H9 (cell line): Measurements from ENCODE around the gene MAPK8IP3. TPM values are rescaled to one million over a fixed set of nuclear protein-coding genes. Genes with fewer than 3 reads are reported as not detected.
"Not testable (repeated sequence)": the region's sequence is repeated elsewhere in the genome, so short reads cannot be mapped to it uniquely, and the experiment has no call there.

Experiments used
- DNase-seq: peaks from one replicate; pipeline ENCODE4 v3.0.0-alpha.2; 2017
- H2AFZ ChIP-seq: one replicate; pipeline ENCODE4 v1.6.1; 2013; ENCODE audit warnings: mild to moderate bottlenecking, low read length, control low read depth, moderate library complexity
- H2AK5ac ChIP-seq: 2 replicates; pipeline ENCODE4 v1.6.1; 2013; ENCODE audit warnings: low read length, control low read depth, mixed read lengths; ENCODE audit not compliant: insufficient read length
- H2BK120ac ChIP-seq: one replicate; pipeline ENCODE4 v1.6.1; 2013; ENCODE audit warnings: low read depth, mild to moderate bottlenecking, low read length, control low read depth, inconsistent platforms; ENCODE audit not compliant: poor library complexity, severe bottlenecking
- H2BK12ac ChIP-seq: 2 replicates; pipeline ENCODE4 v1.6.1; 2013; ENCODE audit warnings: low read length, control low read depth, mixed read lengths, low read depth; ENCODE audit not compliant: insufficient read length
- H2BK15ac ChIP-seq: 2 replicates; pipeline ENCODE4 v1.6.1; 2013; ENCODE audit warnings: low read depth, low read length, control low read depth
- H2BK20ac ChIP-seq: one replicate; pipeline ENCODE4 v1.6.1; 2013; ENCODE audit warnings: low read depth, mild to moderate bottlenecking, low read length, control low read depth, inconsistent platforms; ENCODE audit not compliant: poor library complexity, severe bottlenecking
- H2BK5ac ChIP-seq: 2 replicates; pipeline ENCODE4 v1.6.1; 2013; ENCODE audit warnings: low read length, control low read depth, mixed read lengths; ENCODE audit not compliant: insufficient read length
- H3K14ac ChIP-seq: 2 replicates; pipeline ENCODE4 v1.6.1; 2013; ENCODE audit warnings: low read length, control low read depth; ENCODE audit not compliant: insufficient read depth
- H3K18ac ChIP-seq: 2 replicates; pipeline ENCODE4 v1.6.1; 2013; ENCODE audit warnings: low read depth, mild to moderate bottlenecking, mixed read lengths, low read length, control low read depth; ENCODE audit not compliant: insufficient read length
- H3K23ac ChIP-seq: 2 replicates; pipeline ENCODE4 v1.6.1; 2013; ENCODE audit warnings: low read length, control low read depth, mixed read lengths, low read depth; ENCODE audit not compliant: insufficient read length
- H3K23me2 ChIP-seq: 2 replicates; pipeline ENCODE4 v1.6.1; 2013; ENCODE audit warnings: low read depth, mild to moderate bottlenecking, mixed read lengths, low read length, control low read depth; ENCODE audit not compliant: insufficient read length, poor library complexity, severe bottlenecking
- H3K27ac ChIP-seq: 2 replicates; pipeline ENCODE4 v1.5.1; 2013; ENCODE audit warnings: low read length, control low read depth, mixed read lengths, low read depth; ENCODE audit not compliant: insufficient read length
- H3K27me3 ChIP-seq: 2 replicates; pipeline ENCODE4 v1.6.1; 2013; ENCODE audit warnings: low read length, control low read depth, inconsistent platforms; ENCODE audit not compliant: insufficient read depth
- H3K4ac ChIP-seq: 2 replicates; pipeline ENCODE4 v1.6.1; 2013; ENCODE audit warnings: low read depth, mild to moderate bottlenecking, control low read depth, inconsistent platforms, low read length, moderate library complexity
- H3K4me1 ChIP-seq: 2 replicates; pipeline ENCODE4 v1.6.1; 2013; ENCODE audit warnings: low read length, control low read depth, inconsistent platforms; ENCODE audit not compliant: insufficient read depth
- H3K4me2 ChIP-seq: 2 replicates; pipeline ENCODE4 v1.6.1; 2013; ENCODE audit warnings: low read length, control low read depth, mixed read lengths; ENCODE audit not compliant: insufficient read length, insufficient read depth
- H3K56ac ChIP-seq: 2 replicates; pipeline ENCODE4 v1.6.1; 2013; ENCODE audit warnings: low read depth, mild to moderate bottlenecking, mixed read lengths, low read length, control low read depth; ENCODE audit not compliant: insufficient read length
- H3K79me1 ChIP-seq: 2 replicates; pipeline ENCODE4 v1.6.1; 2013; ENCODE audit warnings: low read depth, mild to moderate bottlenecking, moderate library complexity, low read length, control low read depth, inconsistent platforms; ENCODE audit not compliant: insufficient read depth, poor library complexity, severe bottlenecking
- H3K79me2 ChIP-seq: 2 replicates; pipeline ENCODE4 v1.6.1; 2013; ENCODE audit warnings: low read length, control low read depth, inconsistent platforms; ENCODE audit not compliant: insufficient read depth
- H3K9ac ChIP-seq: 2 replicates; pipeline ENCODE4 v1.6.1; 2013; ENCODE audit warnings: low read length, control low read depth, mixed read lengths; ENCODE audit not compliant: insufficient read length; ENCODE audit errors: extremely low read depth
- H3K9me3 ChIP-seq: one replicate; pipeline ENCODE4 v1.6.1; 2013; ENCODE audit warnings: low read depth, low read length, inconsistent platforms; ENCODE audit not compliant: control insufficient read depth
- H3T11ph ChIP-seq: one replicate; pipeline ENCODE4 v1.6.1; 2013; ENCODE audit warnings: mild to moderate bottlenecking, low read length, control low read depth, inconsistent platforms
- H4K20me1 ChIP-seq: one replicate; pipeline ENCODE4 v1.6.1; 2013; ENCODE audit not compliant: control insufficient read depth, insufficient read length, insufficient read depth
- H4K5ac ChIP-seq: 2 replicates; pipeline ENCODE4 v1.6.1; 2013; ENCODE audit warnings: low read depth, mild to moderate bottlenecking, mixed read lengths, low read length, control low read depth; ENCODE audit not compliant: insufficient read length
- H4K8ac ChIP-seq: replicated peaks from 2 replicates; pipeline ENCODE4 v1.6.1; 2013; ENCODE audit warnings: low read length, control low read depth, mixed read lengths, low read depth; ENCODE audit not compliant: insufficient read length
- H4K91ac ChIP-seq: 2 replicates; pipeline ENCODE4 v1.6.1; 2013; ENCODE audit warnings: low read depth, mild to moderate bottlenecking, moderate library complexity, mixed read lengths, low read length, control low read depth; ENCODE audit not compliant: insufficient read length
- H3K27ac Mint-ChIP-seq, 3 experiments: 2 replicates in 2 of 3; 3 replicates in 1 of 3; pipeline ENCODE4 v1.8.0; 2020 to 2021; ENCODE audit warnings: mixed read lengths in 3 of 3, mild to moderate bottlenecking in 1 of 3, moderate library complexity in 1 of 3
- H3K27me3 Mint-ChIP-seq: 2 replicates; pipeline ENCODE4 v1.8.0; 2021; ENCODE audit warnings: low read depth, mild to moderate bottlenecking, moderate library complexity, mixed read lengths
- H3K36me3 Mint-ChIP-seq, 3 experiments: 2 replicates in 2 of 3; 3 replicates in 1 of 3; pipeline ENCODE4 v1.8.0; 2020 to 2021; ENCODE audit warnings: low read depth in 3 of 3, mixed read lengths in 3 of 3; ENCODE audit not compliant: insufficient read depth in 1 of 3
- H3K4me1 Mint-ChIP-seq, 2 experiments: 2 replicates each; pipeline ENCODE4 v1.8.0; 2020; ENCODE audit warnings: mixed read lengths in 2 of 2
- H3K4me3 Mint-ChIP-seq, 2 experiments: 2 replicates in 1 of 2; 3 replicates in 1 of 2; pipeline ENCODE4 v1.8.0; 2020 to 2021; ENCODE audit warnings: mild to moderate bottlenecking in 2 of 2, mixed read lengths in 2 of 2, moderate library complexity in 1 of 2
- H3K9me3 Mint-ChIP-seq, 2 experiments: 2 replicates in 1 of 2; 3 replicates in 1 of 2; pipeline ENCODE4 v1.8.0; 2020; ENCODE audit warnings: mild to moderate bottlenecking in 2 of 2, mixed read lengths in 2 of 2, moderate library complexity in 1 of 2
- WGBS: extraction: QIAGEN DNeasy Blood & Tissue Kit; methylation state at CpG from one replicate; pipeline ENCODE4 v1.1.7; 2013; ENCODE audit warnings: missing lambda C conversion rate, low lambda C conversion rate, mixed read lengths; ENCODE audit not compliant: insufficient read length; ENCODE audit errors: extremely low coverage; 5-methylcytosine and 5-hydroxymethylcytosine counted together
- total RNA-seq: library from RNA; stranded (reverse); gene quantifications from 2 replicates; pipeline ENCODE4 v1.2.1, GENCODE V29; 2021
- TF ChIP-seq, protein P1 (sequence below): fragments of 200-600 bp; sonication (generic); conservative IDR thresholded peaks from 3 replicates; pipeline ENCODE4 v1.8.0; 2021; ENCODE audit warnings: antibody characterized with exemption, mild to moderate bottlenecking

MAPK8IP3 gene
- total RNA-seq, 1 experiment from 2014 or later = 51.3 TPM

DNA sequence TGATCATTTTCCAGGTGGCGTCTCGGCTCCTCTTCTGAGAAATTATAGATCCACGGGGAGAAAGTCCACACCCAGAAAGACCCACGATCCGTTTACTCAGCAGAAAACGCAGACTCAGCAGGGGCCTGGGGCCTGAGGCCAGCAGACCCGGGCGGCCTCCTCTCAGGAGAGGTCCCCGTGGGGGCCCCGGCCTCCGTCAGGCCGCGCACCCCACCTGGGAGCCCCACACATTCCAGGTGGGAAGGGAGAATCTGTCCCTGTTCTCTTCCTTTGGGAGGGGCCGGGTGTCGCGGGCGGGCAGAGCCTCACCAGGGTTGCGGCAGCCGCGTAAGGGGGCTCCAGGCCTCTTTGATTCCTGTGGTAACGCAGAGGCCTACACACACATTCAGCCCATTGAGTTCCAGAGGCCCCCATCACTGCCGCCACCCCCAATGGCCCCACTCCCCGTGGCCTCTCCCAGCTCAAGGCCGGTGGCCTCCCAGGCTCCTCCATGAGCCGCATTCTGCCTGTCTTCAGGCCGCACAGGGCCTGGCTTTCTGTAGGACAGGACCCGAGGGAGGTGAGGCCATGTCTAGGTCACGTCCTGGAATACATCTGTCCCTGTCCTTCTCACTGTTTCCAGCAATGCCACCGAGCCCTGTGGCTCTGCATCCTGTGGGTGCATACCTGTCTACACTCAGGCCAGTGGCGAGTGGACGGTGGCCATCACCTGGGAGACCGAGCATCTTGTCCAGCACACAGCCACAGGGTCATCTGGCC, 89.1 kb downstream of the MAPK8IP3 start:
- WGBS = no CpG with 5 or more reads among the region's 32 CpGs
- H4K5ac ChIP-seq = no peak overlapping the region

DNA sequence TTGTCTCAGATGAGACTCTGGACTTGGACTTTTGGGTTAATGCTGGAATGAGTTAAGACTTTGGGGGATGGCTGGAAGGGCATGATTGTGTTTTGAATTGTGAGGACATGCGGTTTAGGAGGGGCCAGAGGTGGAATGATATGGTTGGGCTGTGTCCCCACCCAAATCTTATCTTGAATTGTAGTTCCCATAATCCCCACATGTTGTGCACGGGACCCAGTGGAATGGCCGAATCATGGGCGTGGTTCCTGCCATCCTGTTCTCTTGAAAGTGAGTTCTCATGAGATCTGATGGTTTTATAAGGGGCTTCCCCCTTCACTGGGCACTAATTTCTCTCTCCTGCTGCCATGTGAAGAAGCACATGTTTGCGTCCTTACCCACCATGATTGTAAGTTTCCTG, 93.3 kb downstream of the MAPK8IP3 start:
- not testable (repeated sequence) for H3K4ac ChIP-seq, H4K5ac ChIP-seq, H3K14ac ChIP-seq, H3K18ac ChIP-seq, H3K23me2 ChIP-seq, H3K4me3 Mint-ChIP-seq, H3K27ac ChIP-seq, H3K27me3 Mint-ChIP-seq, H3T11ph ChIP-seq, H3K9ac ChIP-seq, H2BK12ac ChIP-seq, H2BK15ac ChIP-seq, H3K27ac Mint-ChIP-seq, H4K91ac ChIP-seq, H3K27me3 ChIP-seq, H2BK20ac ChIP-seq, H3K4me1 Mint-ChIP-seq, H2AK5ac ChIP-seq, H3K4me1 ChIP-seq, H3K4me2 ChIP-seq, H3K79me2 ChIP-seq, H3K79me1 ChIP-seq, H2BK120ac ChIP-seq, DNase-seq, H3K9me3 ChIP-seq, H4K20me1 ChIP-seq, H3K23ac ChIP-seq, H2BK5ac ChIP-seq, H4K8ac ChIP-seq, H3K56ac ChIP-seq, H2AFZ ChIP-seq
- H3K36me3 Mint-ChIP-seq = peaks cover 22 to 38% (median 29%) of the 10 kb centered on the region in 3 experiments
- no CpG with 5 or more reads among the region's 5 CpGs for WGBS
- peaks cover 46 to 47% of the 10 kb centered on the region in 2 experiments for H3K9me3 Mint-ChIP-seq

More for the DNA sequence above, 89.1 kb downstream of the MAPK8IP3 start:
- Histone ChIP-seq H2BK15ac (no peak overlapping the region), H2AK5ac (no peak overlapping the region), H2BK5ac (no peak overlapping the region), H3K23me2 (no peaks in the 10 kb centered on the region), H3K4me1 (no peaks in the 10 kb centered on the region), H3K27ac (no peak overlapping the region), H3K18ac (no peak overlapping the region), H3K14ac (no peak overlapping the region), H2BK12ac (no peak overlapping the region), H3K9me3 (peaks cover 7% of the 10 kb centered on the region), H2AFZ (no peak overlapping the region), H3T11ph (no peak overlapping the region), H3K79me1 (no peaks in the 10 kb centered on the region), H3K4me2 (no peak overlapping the region), H2BK20ac (no peak overlapping the region), H3K9ac (no peak overlapping the region), H3K27me3 (no peaks in the 10 kb centered on the region), H3K4ac (no peak overlapping the region), H3K23ac (no peak overlapping the region), H3K79me2 (no peaks in the 10 kb centered on the region), H3K56ac (no peak overlapping the region), H2BK120ac (no peak overlapping the region), H4K8ac (no peak overlapping the region), H4K91ac (no peak overlapping the region), H4K20me1 (no peaks in the 10 kb centered on the region)
- no peak overlapping the region for H3K27ac Mint-ChIP-seq
- no peaks in the 10 kb centered on the region for H3K4me1 Mint-ChIP-seq
- H3K9me3 Mint-ChIP-seq = peaks cover 32 to 34% of the 10 kb centered on the region in 2 experiments
- DNase-seq = no peak
- TF ChIP-seq, protein P1, sequence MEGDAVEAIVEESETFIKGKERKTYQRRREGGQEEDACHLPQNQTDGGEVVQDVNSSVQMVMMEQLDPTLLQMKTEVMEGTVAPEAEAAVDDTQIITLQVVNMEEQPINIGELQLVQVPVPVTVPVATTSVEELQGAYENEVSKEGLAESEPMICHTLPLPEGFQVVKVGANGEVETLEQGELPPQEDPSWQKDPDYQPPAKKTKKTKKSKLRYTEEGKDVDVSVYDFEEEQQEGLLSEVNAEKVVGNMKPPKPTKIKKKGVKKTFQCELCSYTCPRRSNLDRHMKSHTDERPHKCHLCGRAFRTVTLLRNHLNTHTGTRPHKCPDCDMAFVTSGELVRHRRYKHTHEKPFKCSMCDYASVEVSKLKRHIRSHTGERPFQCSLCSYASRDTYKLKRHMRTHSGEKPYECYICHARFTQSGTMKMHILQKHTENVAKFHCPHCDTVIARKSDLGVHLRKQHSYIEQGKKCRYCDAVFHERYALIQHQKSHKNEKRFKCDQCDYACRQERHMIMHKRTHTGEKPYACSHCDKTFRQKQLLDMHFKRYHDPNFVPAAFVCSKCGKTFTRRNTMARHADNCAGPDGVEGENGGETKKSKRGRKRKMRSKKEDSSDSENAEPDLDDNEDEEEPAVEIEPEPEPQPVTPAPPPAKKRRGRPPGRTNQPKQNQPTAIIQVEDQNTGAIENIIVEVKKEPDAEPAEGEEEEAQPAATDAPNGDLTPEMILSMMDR = no peak
- H3K36me3 Mint-ChIP-seq = peaks cover 16 to 27% (median 21%) of the 10 kb centered on the region in 3 experiments
- H3K27me3 Mint-ChIP-seq = no peaks in the 10 kb centered on the region
- no peak overlapping the region; a peak in 2 of 5 replicates for H3K4me3 Mint-ChIP-seq
